ENCODE results near the gene FAM200B.
"Not testable (repeated sequence)": the region's sequence is repeated elsewhere in the genome, so short reads cannot be mapped to it uniquely, and the experiment has no call there.

The FAM200B gene

GRCh38 chr4:15733061-15733460 lies 51.4 kb downstream of the FAM200B start:
- not testable (repeated sequence) for DNase-seq (ENCODE audit: low read depth in 1 of 2, low spot score in 1 of 2)

- no peak for DNase-seq (ENCODE audit: low read depth in 1 of 2, low spot score in 1 of 2)
These were observed 53.9 kb downstream of the FAM200B start for GRCh38 chr4:15735536-15735935.

- no peak for DNase-seq (ENCODE audit: low read depth in 1 of 2, low spot score in 1 of 2)
These were observed 55.0 kb downstream of the FAM200B start for GRCh38 chr4:15736514-15737050.

GRCh38 chr4:15737255-15737654 lies 55.6 kb downstream of the FAM200B start:
- no peak for DNase-seq (ENCODE audit: low read depth in 1 of 2, low spot score in 1 of 2)

GRCh38 chr4:15738877-15739276 lies 57.2 kb downstream of the FAM200B start:
- DNase-seq (ENCODE audit: low read depth in 1 of 2, low spot score in 1 of 2): no peak

Data from activated T-helper 1 cell treated with anti-CD3 and anti-CD28 coated beads, Interleukin-2, amount 50 U/mL, for 16 hours (primary cell).